HG03575 (cell line): ENCODE results near the gene CPTP.

Experiments used
- ATAC-seq: cut with Tn5 transposase; IDR thresholded peaks from one replicate; pipeline ENCODE4 v1.9.1; 2021; ENCODE audit not compliant: unreplicated experiment, insufficient number of reproducible peaks, low FRiP score; ENCODE audit errors: extremely low read depth

CPTP gene

GRCh38 chr1:1342584-1343115 lies 18.0 kb downstream of the CPTP start:
- no peak for ATAC-seq

DNA sequence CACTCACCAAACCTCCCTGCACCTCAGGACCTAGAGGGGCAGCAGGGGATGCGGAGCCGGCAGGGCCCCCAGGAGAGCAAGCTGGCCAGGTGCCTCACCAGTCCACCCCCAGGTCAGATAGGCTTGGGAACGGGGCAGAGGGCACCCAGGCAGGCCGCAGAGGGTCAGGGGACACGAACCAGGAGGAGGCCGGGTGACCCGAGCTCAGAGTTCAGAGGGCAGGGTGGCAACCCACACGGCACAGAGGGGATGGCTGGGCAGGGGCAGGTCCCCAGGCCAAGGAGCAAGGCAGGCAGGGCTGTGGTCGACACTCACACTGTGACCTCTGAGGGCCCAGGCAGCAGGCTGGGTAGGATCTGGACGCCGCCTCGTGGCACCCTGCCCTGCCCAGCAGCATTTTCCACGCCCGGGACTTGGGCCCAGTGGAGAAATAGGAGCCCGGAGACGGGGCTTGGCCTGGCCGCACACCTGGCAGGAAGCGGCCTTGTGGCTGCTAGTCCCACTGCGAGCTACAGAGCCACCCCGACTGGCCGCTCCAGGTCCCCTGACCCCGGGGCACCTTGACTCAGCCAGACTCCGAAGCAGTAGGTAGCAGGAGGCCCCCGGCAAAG lies 19.3 kb downstream of the CPTP start:
- no peak for ATAC-seq

- ATAC-seq = no peak
Observed at GRCh38 chr1:1344655-1345361, 20.2 kb downstream of the CPTP start.

- no peak for ATAC-seq
Observed at GRCh38 chr1:1345384-1345783, 20.8 kb downstream of the CPTP start.

GRCh38 chr1:1345860-1346500 lies 21.4 kb downstream of the CPTP start:
- no peak for ATAC-seq

DNA sequence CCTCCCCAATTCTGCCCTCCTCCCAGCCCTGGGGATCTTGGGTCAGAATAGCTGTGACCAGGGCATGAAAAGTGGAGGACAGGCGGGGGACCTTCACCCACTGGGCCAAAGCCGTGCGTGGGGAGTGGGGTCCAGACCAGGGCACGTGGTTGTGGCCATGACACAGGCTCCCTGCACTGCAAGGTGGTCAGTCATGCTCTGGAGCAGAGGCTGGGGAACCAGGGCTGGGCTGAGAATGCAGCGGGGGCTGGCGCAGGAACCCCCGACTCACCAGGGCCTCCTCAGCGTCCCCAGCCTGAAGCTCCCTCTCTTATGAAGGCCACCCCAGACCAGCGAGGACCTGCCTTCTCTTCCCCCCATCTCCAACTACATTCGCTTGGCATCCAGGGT lies 21.9 kb downstream of the CPTP start:
- no peak for ATAC-seq

DNA sequence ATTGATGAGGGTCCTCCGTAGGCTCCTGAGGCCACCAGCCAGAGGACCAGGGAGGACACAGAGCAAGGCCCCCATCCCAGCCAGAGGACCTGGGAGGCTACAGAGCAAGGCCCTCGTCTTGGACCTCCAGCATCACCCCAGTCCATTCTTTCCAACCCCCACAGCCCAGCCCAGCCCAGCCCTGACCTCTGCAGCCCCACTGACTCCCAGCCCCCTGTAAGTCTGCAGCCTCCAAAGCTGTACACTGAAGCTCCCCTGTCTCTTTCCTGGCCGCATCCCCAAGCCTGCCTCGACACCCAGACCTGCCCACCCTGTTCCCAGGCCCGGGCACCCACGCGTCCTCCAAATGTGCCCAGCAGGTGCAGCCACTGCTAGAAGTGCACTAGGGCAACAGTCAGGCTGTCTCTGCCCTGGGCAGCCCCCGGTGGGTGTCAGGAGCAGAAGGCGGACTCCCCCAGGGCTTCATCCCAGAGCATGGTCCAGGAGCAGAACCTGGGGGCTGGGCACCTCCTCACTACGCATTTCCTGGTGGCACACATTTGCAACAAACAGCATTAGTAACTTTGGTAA lies 22.5 kb downstream of the CPTP start:
- no peak for ATAC-seq

GRCh38 chr1:1347663-1348419 lies 23.2 kb downstream of the CPTP start:
- ATAC-seq = no peak

DNA sequence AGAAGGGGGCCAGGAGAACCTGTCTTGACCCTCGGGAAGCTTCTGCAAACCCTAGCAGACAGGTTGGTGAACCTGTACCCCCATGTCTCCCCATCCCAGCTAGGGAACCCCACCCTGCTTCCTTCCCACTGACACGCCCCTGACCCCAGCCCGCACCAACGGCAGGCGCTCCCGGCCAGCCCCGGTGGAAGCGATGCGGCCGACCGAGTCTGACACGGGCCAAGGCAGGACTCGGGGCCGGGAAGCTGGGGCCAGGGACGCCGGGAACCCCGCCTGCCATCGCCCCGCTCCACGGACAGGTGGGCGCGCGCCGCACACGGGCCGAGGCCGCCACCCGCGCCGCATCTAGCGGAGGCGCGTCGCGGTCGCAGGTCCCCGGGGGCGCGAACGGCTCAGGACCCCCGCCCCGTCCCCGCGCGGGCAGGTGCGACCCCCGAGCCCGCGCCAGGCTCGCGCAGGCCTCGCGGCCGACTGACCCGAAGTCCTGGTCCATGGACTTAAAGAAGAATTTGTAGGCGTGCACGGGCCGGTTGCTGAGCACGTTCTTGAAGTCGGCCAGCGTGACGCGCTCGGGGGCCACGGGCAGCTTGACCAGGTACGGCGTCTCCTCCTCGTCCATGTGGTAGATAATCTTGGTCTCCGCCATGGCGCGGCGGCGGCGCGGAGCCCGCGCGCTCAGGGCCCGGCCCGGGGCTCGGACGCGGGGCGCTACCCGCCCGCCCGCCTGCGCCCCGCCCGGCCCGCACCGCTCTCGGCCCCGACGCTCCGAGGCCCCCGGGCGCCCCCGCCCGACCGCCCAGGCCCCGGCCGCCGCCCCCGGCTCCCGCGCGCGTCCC lies 24.0 kb downstream of the CPTP start:
- ATAC-seq = no peak

- no peak for ATAC-seq
Observed at GRCh38 chr1:1349256-1350012, 24.8 kb downstream of the CPTP start, which contains the start of gene DVL1. TSS of gene DVL1 (minus strand) at chr1:1349418. CDS start at chr1:1349065, 353 bp downstream.

DNA sequence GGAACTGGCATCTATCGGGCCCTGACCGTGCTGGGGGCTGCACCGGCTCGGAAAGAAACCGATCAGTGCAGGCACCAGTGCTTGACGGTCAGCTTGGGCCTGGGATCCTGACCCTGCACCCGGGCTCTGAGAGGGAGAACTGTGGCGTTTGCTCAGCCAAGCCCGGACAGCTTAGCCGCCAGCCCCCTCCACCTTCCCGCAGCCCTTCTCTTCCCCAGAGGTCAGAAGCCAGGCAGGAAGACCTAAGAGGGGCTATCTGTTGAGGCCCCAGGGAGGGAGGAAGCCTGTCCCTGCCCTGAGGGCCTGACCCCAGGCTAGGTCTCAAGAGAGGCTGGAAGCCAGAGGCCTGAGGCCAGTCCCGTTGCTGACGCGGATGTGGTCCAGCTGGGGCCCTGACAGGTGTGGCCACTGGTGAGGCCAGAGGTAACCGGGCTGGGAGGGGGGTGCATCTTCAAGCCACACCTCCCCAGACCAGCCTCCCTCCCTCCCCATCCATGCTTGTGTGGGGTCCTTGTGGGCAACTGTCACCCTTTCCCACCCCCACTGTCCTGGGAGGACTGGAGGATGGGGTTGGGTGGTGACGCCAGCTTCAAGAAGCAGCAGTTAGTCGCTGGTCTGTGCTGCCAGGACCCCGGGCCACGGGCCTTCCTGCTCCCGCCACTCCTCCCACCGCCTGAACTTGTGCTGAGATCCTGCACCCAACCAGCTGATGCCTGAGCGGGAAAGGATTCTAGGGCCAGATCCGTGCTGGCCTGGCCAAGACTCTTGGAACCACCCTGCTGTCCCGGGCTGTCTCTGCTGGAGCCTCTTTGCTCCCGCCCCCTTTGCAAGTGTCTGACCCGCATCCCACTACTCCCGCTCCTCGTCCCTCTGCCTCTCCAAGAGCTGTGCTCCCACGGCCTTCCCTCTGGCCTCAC lies 27.2 kb downstream of the CPTP start:
- ATAC-seq = no peak

- no peak for ATAC-seq
Observed at GRCh38 chr1:1352786-1353388, 28.3 kb downstream of the CPTP start.

DNA sequence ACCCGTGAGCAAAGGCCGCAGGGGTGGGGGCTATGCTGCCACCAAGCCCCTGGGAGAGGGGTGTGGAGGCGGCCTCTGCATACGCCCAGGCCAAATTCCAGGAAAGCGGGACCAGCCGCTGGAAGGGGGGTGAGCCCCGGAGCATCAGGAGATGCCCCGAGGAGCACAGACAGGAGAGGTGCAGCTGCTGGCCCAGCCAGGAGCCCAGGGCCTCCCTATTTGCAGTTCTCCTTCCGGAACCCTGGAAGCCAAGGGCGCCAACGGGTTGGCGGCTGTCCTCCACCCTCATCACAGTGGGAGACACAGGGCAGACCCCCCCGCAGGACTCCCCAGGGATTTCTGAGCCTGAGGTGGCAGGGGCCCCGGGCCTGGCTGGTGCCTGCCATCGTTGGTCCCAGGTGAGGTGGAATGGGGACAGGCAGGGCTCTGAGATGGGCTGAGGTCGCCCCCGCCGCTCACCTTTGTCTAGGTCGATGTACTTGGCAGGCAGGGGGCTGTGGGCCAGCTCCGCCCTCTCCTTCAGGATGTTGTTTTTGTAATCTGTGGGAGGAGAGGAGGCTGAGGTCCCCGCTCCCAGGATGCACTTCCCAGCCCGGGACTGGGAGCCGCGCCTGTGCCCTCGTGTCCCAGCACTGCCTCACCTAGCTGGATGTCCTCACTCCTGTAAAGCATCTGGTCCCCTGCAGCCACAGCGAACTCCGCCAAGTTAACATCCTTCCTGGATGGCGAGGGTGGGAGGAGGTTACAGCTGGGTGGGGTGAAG lies 29.0 kb downstream of the CPTP start:
- no peak for ATAC-seq

GRCh38 chr1:1354271-1355247 lies 30.0 kb downstream of the CPTP start:
- ATAC-seq = no peak

GRCh38 chr1:1355416-1355815 lies 30.8 kb downstream of the CPTP start:
- no peak for ATAC-seq
